ENCODE results near the gene DNAL1. TPM values are rescaled to one million over a fixed set of nuclear protein-coding genes. Genes with fewer than 3 reads are reported as not detected.

Gene DNAL1
- total and polyA plus RNA-seq, 2 of the 4 experiments (the other 2 are of a cell fraction) = 4.5 to 5.4 TPM

GRCh38 chr14:73710737-73711136 lies 66.0 kb downstream of the DNAL1 start:
- Histone ChIP-seq H2BK120ac (ENCODE audit: low read depth, low read length) (no peak overlapping the region), H3K9me3 (ENCODE audit: control insufficient read depth, insufficient read depth, low read length) (no peaks in the 10 kb centered on the region), H3K4me1 (ENCODE audit: control insufficient read depth, insufficient read depth, low read length) (peaks cover 5% of the 10 kb centered on the region), H3K9ac (ENCODE audit: low read depth, low read length) (no peak overlapping the region), H4K20me1 (ENCODE audit: insufficient read depth, low read length) (peaks cover 36% of the 10 kb centered on the region), H4K8ac (ENCODE audit: low read depth in 2 of 2, low read length in 2 of 2) (no peak overlapping the region), H3K4me2 (ENCODE audit: low read depth, low read length) (no peak overlapping the region), H3K18ac (ENCODE audit: low read depth, low read length) (no peak overlapping the region), H3K4me3 (ENCODE audit: insufficient read depth, low read depth, low read length) (no peak overlapping the region), H2AK5ac (ENCODE audit: low read depth, low read length) (no peak overlapping the region), H3K79me1 (ENCODE audit: low read depth in 1 of 2, low read length in 2 of 2) (peaks cover 19 to 45% of the 10 kb centered on the region in 2 experiments), H3K14ac (replicated peaks; ENCODE audit: low read depth, low read length) (no peak overlapping the region), H3K36me3 (ENCODE audit: control insufficient read depth, insufficient read depth, low read length) (peaks cover 5% of the 10 kb centered on the region), H2AFZ (replicated peaks; ENCODE audit: low read length, poor library complexity) (no peak overlapping the region), H3K4ac (ENCODE audit: low read depth, low read length) (no peak overlapping the region), H3K27ac (ENCODE audit: insufficient read depth, low read length) (no peak overlapping the region), H3K9me1 (ENCODE audit: insufficient read depth, low read length) (peaks cover 8% of the 10 kb centered on the region), H2AK9ac (replicated peaks; ENCODE audit: low read depth, low read length, poor library complexity) (no peak overlapping the region), H2BK15ac (ENCODE audit: low read depth, low read length) (no peak overlapping the region), H4K5ac (ENCODE audit: low read depth, low read length) (no peak overlapping the region), H3K56ac (ENCODE audit: extremely low read depth, insufficient read depth, low read length) (no peak overlapping the region), H3K27me3 (ENCODE audit: control insufficient read depth, insufficient read depth, low read length) (no peaks in the 10 kb centered on the region), H2BK5ac (ENCODE audit: low read depth, low read length, poor library complexity, severe bottlenecking) (no peak overlapping the region), H4K91ac (ENCODE audit: insufficient read depth, low read depth, low read length) (no peak overlapping the region), H3K23ac (ENCODE audit: low read depth, low read length) (no peak overlapping the region), H2BK20ac (ENCODE audit: low read depth, low read length) (no peak overlapping the region)
- BruUV-seq (replicated peaks) = no TSS peak
- dilution Hi-C loops (cut with HindIII; ENCODE audit: low sequenced_read_pairs, unreplicated experiment) = no loop called here
- in situ Hi-C loops (cut with MboI; ENCODE audit: low sequenced_read_pairs) = no loop called here
- ATAC-seq (ENCODE audit: low read depth) = no peak
- intact Hi-C loops (cut with micrococcal nuclease) = no loop called here
- CTCF ChIA-PET = interaction anchor here (0.6 kb wide), 2 partner anchors 156 to 582 kb away, joined by 4 to 7 read pairs; no protein-coding TSS in a partner anchor
- no peak for TF ChIP-seq RAD21 (IDR thresholded peaks at IDR 0.05; ENCODE audit: low read length)
- no peak for TF ChIP-seq RCOR1 (IDR thresholded peaks at IDR 0.05; ENCODE audit: insufficient replicate concordance, low read length)
- TF ChIP-seq MAFK (IDR thresholded peaks at IDR 0.05; ENCODE audit: low read depth, low read length) = no peak
- TF ChIP-seq SMC3 (IDR thresholded peaks at IDR 0.05; ENCODE audit: low read depth, low read length) = no peak
- no peak for TF ChIP-seq FOS (IDR thresholded peaks at IDR 0.05; ENCODE audit: low read depth, low read length)
- TF ChIP-seq CEBPB (IDR thresholded peaks at IDR 0.05; ENCODE audit: low read depth, low read length) = no peak
- no peak for TF ChIP-seq RFX5 (IDR thresholded peaks at IDR 0.05; ENCODE audit: low read depth, low read length)
- TF ChIP-seq MAZ (IDR thresholded peaks at IDR 0.05; ENCODE audit: borderline replicate concordance, low read depth, low read length) = no peak
- TF ChIP-seq BHLHE40 (IDR thresholded peaks at IDR 0.05; ENCODE audit: low read depth, low read length) = no peak
- no peak for TF ChIP-seq NFE2L2 (IDR thresholded peaks at IDR 0.05; ENCODE audit: low read depth, low read length)
- no peak for TF ChIP-seq CHD1 (IDR thresholded peaks at IDR 0.05; ENCODE audit: low read depth, low read length)
- TF ChIP-seq ELK1 (IDR thresholded peaks at IDR 0.05; ENCODE audit: borderline replicate concordance, low read depth, low read length) = no peak
- no peak for TF ChIP-seq USF2 (IDR thresholded peaks at IDR 0.05; ENCODE audit: low read depth, low read length)
- no peak for TF ChIP-seq POLR2A (IDR thresholded peaks at IDR 0.05; ENCODE audit: low read depth, low read length)
- TF ChIP-seq CTCF (conservative IDR thresholded peaks at IDR 0.05; ENCODE audit: low read depth, low read length) = no peak
- TF ChIP-seq MXI1 (IDR thresholded peaks at IDR 0.05; ENCODE audit: borderline replicate concordance, low read depth, low read length) = no peak
- 94% methylated on average over 3 of the region's 5 CpGs; no CpG with 5 or more reads in 1 of the 2 experiments for WGBS, 2 experiments (ENCODE audit: extremely low coverage in 2 of 2, insufficient read length in 1 of 2)
- POLR2A ChIA-PET (ENCODE audit: unreplicated experiment) = no interaction called here
- DNase-seq = no peak

Measured in IMR-90 (cell line).